ENCODE data around the gene HAUS8. TPM values are rescaled to one million over a fixed set of nuclear protein-coding genes. Genes with fewer than 3 reads are reported as not detected.

HAUS8 gene
- total and polyA plus RNA-seq, 2 of the 8 experiments (the other 6 are each of a cell fraction or from before 2014, with no cell fraction given) = 18.4 to 23.2 TPM

GRCh38 chr19:17109962-17110598, 34.8 kb upstream of the HAUS8 start:
- H3K14ac ChIP-seq (ENCODE audit: insufficient read length) = no peak overlapping the region
- H2AFZ ChIP-seq (ENCODE audit: low read length) = no peak overlapping the region
- 90% methylated on average over 24 of the region's 26 CpGs; no CpG with 5 or more reads in 1 of the 2 experiments for WGBS, 2 experiments (ENCODE audit: extremely low coverage in 1 of 2, insufficient coverage in 1 of 2, insufficient read length in 1 of 2, insufficient replicate concordance in 2 of 2, low coverage in 1 of 2, low lambda C conversion rate in 2 of 2, missing lambda C conversion rate in 1 of 2)
- no peak overlapping the region for H3K4ac ChIP-seq (replicated peaks; ENCODE audit: insufficient read length, low read depth, low read length)
- H3K4me3 ChIP-seq (ENCODE audit: extremely low read depth in 1 of 4, insufficient read depth in 2 of 4, low read depth in 3 of 4, low read length in 4 of 4) = no peak overlapping the region
- H2BK12ac ChIP-seq (ENCODE audit: low read depth, low read length) = no peak overlapping the region
- H2BK20ac ChIP-seq (ENCODE audit: low read length) = no peak overlapping the region
- no peaks in the 10 kb centered on the region for H3K36me3 ChIP-seq (ENCODE audit: control insufficient read depth in 2 of 4, insufficient read depth in 4 of 4, low read length in 3 of 4)
- H3K18ac ChIP-seq (ENCODE audit: extremely low read depth, low read length) = no peak overlapping the region
- no peaks in the 10 kb centered on the region for H3K27me3 ChIP-seq (replicated peaks in 1 of 4; ENCODE audit: control insufficient read depth in 3 of 4, extremely low read depth in 1 of 4, insufficient read depth in 3 of 4, low read length in 3 of 4)
- H2AK5ac ChIP-seq (ENCODE audit: low read depth, low read length) = no peak overlapping the region
- H2BK120ac ChIP-seq (replicated peaks; ENCODE audit: low read depth, low read length) = no peak overlapping the region
- H3K4me2 ChIP-seq (ENCODE audit: insufficient read depth in 1 of 2, low read depth in 2 of 2, low read length in 2 of 2) = no peak overlapping the region
- peaks cover 5 to 16% (median 13%) of the 10 kb centered on the region in 4 experiments for H3K4me1 ChIP-seq (replicated peaks in 1 of 4; ENCODE audit: control insufficient read depth in 3 of 4, insufficient read depth in 4 of 4, low read length in 3 of 4)
- no peak overlapping the region for H4K5ac ChIP-seq (ENCODE audit: insufficient read length, low read depth, low read length)
- CTCF ChIA-PET (ENCODE audit: partially characterized antibody) = interaction anchor here (0.5 to 1.6 kb wide), 4 partner anchors 11 to 527 kb away, joined by 3 to 6 read pairs (median 4); no protein-coding TSS in a partner anchor
- H3K23me2 ChIP-seq (ENCODE audit: low read depth, low read length) = peaks cover 2% of the 10 kb centered on the region; the same call in 1 of the 2 replicates
- DNase-seq (ENCODE audit: low read depth in 1 of 2, low spot score in 2 of 2) (no peak), FAIRE-seq (no peak)
- no peak overlapping the region for H3K56ac ChIP-seq (replicated peaks; ENCODE audit: insufficient read length, low read depth, low read length)
- POLR2A ChIA-PET (ENCODE audit: partially characterized antibody) = interaction anchor here (0.7 to 1.0 kb wide), 2 partner anchors 19 to 179 kb away, joined by 3 read pairs; no protein-coding TSS in a partner anchor
- H3K23ac ChIP-seq (ENCODE audit: insufficient read length) = no peak overlapping the region
- no peaks in the 10 kb centered on the region for H3K9me3 ChIP-seq (ENCODE audit: insufficient read depth in 2 of 2, low read depth in 1 of 2, low read length in 1 of 2)
- H4K91ac ChIP-seq (replicated peaks; ENCODE audit: insufficient read length, low read length) = no peak overlapping the region
- H3K79me1 ChIP-seq (ENCODE audit: low read depth, low read length) = peaks cover 2% of the 10 kb centered on the region; the same call in 1 of the 2 replicates
- H4K20me1 ChIP-seq (replicated peaks in 1 of 2; ENCODE audit: control insufficient read depth in 1 of 2, insufficient read depth in 2 of 2, low read length in 2 of 2) = peaks cover 8 to 15% of the 10 kb centered on the region in 2 experiments
- H4K8ac ChIP-seq (ENCODE audit: extremely low read depth, insufficient read depth, low read length) = peak overlapping the region; percentile 45; the same call in 1 of the 2 replicates
- H3K27ac ChIP-seq (ENCODE audit: low read depth, low read length) = no peak overlapping the region
- H2BK15ac ChIP-seq (ENCODE audit: low read length) = no peak overlapping the region
- H2BK5ac ChIP-seq (ENCODE audit: low read depth, low read length) = no peak overlapping the region
- no peaks in the 10 kb centered on the region for H3K79me2 ChIP-seq (ENCODE audit: control insufficient read depth in 1 of 2, insufficient read depth in 2 of 2, low read length in 2 of 2)
- no peak overlapping the region; a peak in 1 of 7 replicates for H3K9ac ChIP-seq (replicated peaks in 1 of 4; ENCODE audit: extremely low read depth in 1 of 4, low read depth in 3 of 4, low read length in 3 of 4)
- no peak for TF ChIP-seq SIX5 (IDR thresholded peaks at IDR 0.05; ENCODE audit: low read depth, low read length)
- no peak for TF ChIP-seq ASH2L (IDR thresholded peaks at IDR 0.05; ENCODE audit: low read length)
- no peak for TF ChIP-seq EZH2 (IDR thresholded peaks at IDR 0.05; ENCODE audit: low read depth, low read length, severe bottlenecking)
- no peak for TF ChIP-seq NRF1 (IDR thresholded peaks at IDR 0.05; ENCODE audit: low read depth, low read length)
- TF ChIP-seq TAF7 (optimal IDR thresholded peaks at IDR 0.05; ENCODE audit: borderline replicate concordance, low read depth, low read length) = no peak
- TF ChIP-seq CHD1 (IDR thresholded peaks at IDR 0.05; ENCODE audit: low read depth, low read length) = no peak
- no peak for TF ChIP-seq SUZ12 (IDR thresholded peaks at IDR 0.05; ENCODE audit: low read length)
- TF ChIP-seq SP2 (IDR thresholded peaks at IDR 0.05; ENCODE audit: low read length) = no peak
- no peak for TF ChIP-seq ATF2 (IDR thresholded peaks at IDR 0.05; ENCODE audit: low read length)
- no peak for TF ChIP-seq SP1 (IDR thresholded peaks at IDR 0.05; ENCODE audit: low read depth, low read length)
- TF ChIP-seq E2F6 (IDR thresholded peaks at IDR 0.05) = no peak

All from H1 (cell line).